GM12801 (cell line): ENCODE data around the gene R3HDM2.

Source experiments
- TF ChIP-seq, protein P1 (sequence below): IDR thresholded peaks from one replicate; pipeline ENCODE4 v1.5.1; 2011; ENCODE audit warnings: control low read depth; ENCODE audit not compliant: insufficient read length; ENCODE audit errors: extremely low read depth

R3HDM2 gene

GRCh38 chr12:57381693-57382220 lies 49.1 kb downstream of the R3HDM2 start:
- TF ChIP-seq, protein P1, sequence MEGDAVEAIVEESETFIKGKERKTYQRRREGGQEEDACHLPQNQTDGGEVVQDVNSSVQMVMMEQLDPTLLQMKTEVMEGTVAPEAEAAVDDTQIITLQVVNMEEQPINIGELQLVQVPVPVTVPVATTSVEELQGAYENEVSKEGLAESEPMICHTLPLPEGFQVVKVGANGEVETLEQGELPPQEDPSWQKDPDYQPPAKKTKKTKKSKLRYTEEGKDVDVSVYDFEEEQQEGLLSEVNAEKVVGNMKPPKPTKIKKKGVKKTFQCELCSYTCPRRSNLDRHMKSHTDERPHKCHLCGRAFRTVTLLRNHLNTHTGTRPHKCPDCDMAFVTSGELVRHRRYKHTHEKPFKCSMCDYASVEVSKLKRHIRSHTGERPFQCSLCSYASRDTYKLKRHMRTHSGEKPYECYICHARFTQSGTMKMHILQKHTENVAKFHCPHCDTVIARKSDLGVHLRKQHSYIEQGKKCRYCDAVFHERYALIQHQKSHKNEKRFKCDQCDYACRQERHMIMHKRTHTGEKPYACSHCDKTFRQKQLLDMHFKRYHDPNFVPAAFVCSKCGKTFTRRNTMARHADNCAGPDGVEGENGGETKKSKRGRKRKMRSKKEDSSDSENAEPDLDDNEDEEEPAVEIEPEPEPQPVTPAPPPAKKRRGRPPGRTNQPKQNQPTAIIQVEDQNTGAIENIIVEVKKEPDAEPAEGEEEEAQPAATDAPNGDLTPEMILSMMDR, result no peak

GRCh38 chr12:57380300-57380699 lies 50.5 kb downstream of the R3HDM2 start:
- TF ChIP-seq, protein P1, result no peak

DNA sequence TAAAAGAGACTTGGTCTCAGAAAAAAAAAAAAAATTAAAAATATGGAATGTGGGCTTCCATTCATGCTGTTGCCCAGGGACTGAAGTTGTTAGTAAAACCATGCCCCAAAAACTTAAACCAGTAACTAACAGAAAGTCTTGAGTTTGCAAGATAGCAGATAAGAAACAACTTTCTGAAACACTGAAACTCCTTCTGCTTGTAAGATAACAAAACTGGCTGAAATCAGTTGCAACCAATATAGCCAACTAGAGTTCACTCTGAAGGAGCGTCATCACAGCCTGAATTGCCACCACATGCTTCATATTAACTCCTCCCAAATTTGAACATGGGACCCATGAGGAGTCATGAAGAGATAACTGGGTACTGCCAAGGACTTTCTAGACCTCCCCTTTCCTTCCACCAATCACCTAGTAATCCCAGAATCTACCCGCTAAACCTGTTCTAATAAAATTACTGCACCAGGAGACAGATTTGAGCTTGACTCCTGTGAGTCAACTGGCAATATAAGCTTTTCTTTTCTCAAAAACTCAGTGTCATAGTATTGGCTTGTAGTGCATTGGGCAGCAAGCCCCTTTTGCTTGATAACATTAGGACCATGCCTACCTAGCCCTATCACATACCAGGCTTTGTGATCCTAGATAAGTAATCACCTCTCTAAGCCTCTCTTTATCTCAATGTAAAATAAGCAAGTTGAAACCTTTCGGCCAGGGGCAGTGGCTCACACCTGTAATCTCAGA lies 53.6 kb downstream of the R3HDM2 start:
- TF ChIP-seq, protein P1, result no peak

DNA sequence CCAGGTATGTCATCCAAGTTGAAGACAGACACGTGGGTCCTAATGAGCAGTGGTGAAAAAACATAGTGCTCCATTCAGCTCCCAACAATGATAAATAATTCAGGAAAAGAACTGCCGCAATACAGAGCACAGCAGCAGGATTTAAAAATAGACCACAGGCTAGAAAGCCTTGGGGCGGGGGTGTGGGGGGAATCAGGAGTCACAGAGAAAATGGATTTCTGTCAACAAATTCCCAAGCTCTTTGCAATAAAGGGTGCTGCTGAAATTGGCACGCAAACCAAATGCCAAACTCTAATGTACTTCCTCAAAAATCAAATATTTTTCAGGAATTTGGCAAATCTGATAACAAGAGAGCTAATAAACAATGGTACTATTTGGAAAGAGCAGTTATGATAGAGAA lies 58.6 kb downstream of the R3HDM2 start:
- TF ChIP-seq, protein P1, result no peak

- TF ChIP-seq, protein P1, result no peak
Measured at GRCh38 chr12:57370696-57371095, 60.1 kb downstream of the R3HDM2 start.

DNA sequence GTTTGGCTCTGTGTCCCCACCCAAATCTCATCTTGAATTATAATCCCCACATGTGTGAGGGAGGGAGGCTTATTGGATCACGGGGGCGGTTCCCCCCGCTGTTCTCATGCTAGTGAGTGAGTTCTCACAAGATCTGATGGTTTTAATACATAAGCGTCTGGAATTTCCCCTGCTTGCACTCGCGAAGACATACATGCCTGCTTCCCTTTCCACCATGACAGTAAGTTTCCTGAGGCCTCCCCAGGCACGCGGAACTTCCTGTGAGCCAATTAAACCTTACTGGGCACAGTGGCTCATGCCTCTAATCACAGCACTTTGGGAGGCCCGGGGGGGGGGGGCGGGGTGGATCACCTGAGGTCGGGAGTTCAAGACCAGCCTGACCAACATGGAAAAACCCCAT lies 60.8 kb downstream of the R3HDM2 start:
- TF ChIP-seq, protein P1, result no peak

- TF ChIP-seq, protein P1, result no peak
Measured at GRCh38 chr12:57369202-57369601, 61.6 kb downstream of the R3HDM2 start.
